ENCODE measurements around the gene CHCHD3. TPM values are rescaled to one million over a fixed set of nuclear protein-coding genes. Genes with fewer than 3 reads are reported as not detected.

CHCHD3 gene
- polyA plus RNA-seq, 3 donors: 30.5 to 56.7 (median 48.8) TPM

DNA sequence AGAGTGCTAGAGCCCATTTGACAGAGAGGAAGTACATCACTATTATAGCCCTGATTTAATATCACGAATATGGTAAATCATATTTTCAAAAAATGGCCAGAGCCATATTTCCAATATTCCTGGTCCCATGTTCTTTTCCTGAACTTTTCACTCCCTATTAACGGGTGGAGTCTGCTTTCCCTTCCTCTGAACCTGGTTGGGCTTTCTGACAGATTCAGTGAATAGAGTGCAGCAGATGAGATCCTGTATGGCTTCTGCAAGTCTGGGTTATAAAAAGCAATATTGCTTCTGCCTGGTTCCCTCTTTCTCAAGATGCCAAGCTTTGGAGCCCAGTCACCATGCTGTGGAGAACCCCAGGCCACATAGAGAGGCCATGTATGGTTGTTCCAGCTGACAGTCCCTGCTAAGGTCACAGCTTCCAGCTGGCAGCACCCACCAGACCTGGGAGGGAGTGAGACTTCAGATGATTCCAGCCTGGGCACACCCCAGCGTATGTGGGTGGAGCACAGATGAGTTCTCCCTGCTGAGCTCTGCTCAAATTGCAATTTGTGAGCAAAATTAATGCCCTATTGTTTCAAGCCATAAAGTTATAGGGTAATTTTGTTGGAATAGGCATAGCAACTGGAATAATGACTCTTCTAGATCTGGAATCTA is 17.9 kb upstream of the CHCHD3 start:
- H3K27me3 Mint-ChIP-seq (ENCODE audit: low read depth in 3 of 3): peaks cover 3 to 7% (median 4%) of the 10 kb centered on the region in 3 donors
- no peaks in the 10 kb centered on the region for H3K36me3 Mint-ChIP-seq
- H3K9me3 Mint-ChIP-seq: peaks cover 0 to 2% (median 0%) of the 10 kb centered on the region in 7 donors
- H3K9me3 ChIP-seq (replicated peaks in 1 of 2; ENCODE audit: control insufficient read depth in 1 of 2, insufficient read depth in 1 of 2, low read length in 2 of 2): no peaks in the 10 kb centered on the region
- no peak overlapping the region for H3K27ac Mint-ChIP-seq
- H3K27me3 ChIP-seq (ENCODE audit: control insufficient read depth in 2 of 2, insufficient read depth in 2 of 2, low read length in 2 of 2): no peaks in the 10 kb centered on the region
- no peak overlapping the region for H2AFZ ChIP-seq (ENCODE audit: insufficient read depth, low read depth, low read length, poor library complexity, severe bottlenecking)
- H3K79me2 ChIP-seq (ENCODE audit: insufficient read depth, low read length): no peaks in the 10 kb centered on the region
- no peak overlapping the region for H3K27ac ChIP-seq (ENCODE audit: low read depth in 1 of 2, low read length in 2 of 2)
- TF ChIP-seq, protein P1, sequence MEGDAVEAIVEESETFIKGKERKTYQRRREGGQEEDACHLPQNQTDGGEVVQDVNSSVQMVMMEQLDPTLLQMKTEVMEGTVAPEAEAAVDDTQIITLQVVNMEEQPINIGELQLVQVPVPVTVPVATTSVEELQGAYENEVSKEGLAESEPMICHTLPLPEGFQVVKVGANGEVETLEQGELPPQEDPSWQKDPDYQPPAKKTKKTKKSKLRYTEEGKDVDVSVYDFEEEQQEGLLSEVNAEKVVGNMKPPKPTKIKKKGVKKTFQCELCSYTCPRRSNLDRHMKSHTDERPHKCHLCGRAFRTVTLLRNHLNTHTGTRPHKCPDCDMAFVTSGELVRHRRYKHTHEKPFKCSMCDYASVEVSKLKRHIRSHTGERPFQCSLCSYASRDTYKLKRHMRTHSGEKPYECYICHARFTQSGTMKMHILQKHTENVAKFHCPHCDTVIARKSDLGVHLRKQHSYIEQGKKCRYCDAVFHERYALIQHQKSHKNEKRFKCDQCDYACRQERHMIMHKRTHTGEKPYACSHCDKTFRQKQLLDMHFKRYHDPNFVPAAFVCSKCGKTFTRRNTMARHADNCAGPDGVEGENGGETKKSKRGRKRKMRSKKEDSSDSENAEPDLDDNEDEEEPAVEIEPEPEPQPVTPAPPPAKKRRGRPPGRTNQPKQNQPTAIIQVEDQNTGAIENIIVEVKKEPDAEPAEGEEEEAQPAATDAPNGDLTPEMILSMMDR (IDR thresholded peaks at IDR 0.05): no peak
- intact Hi-C loops (cut with micrococcal nuclease): no loop called here
- no peak overlapping the region for H3K4me3 ChIP-seq (replicated peaks in 1 of 3; ENCODE audit: low read depth in 2 of 3, low read length in 3 of 3)
- H3K9ac ChIP-seq (ENCODE audit: insufficient read depth, low read length, poor library complexity, severe bottlenecking): no peak overlapping the region
- H3K4me2 ChIP-seq (replicated peaks; ENCODE audit: extremely low read depth, low read length, poor library complexity, severe bottlenecking): no peak overlapping the region
- WGBS (ENCODE audit: insufficient coverage): 100% methylated on average over 1 of the region's 3 CpGs
- no peaks in the 10 kb centered on the region for H3K36me3 ChIP-seq (replicated peaks in 1 of 2; ENCODE audit: control insufficient read depth in 1 of 2, insufficient read depth in 2 of 2, low read length in 2 of 2)
- H3K4me1 Mint-ChIP-seq: no peaks in the 10 kb centered on the region
- no peak for DNase-seq
- H4K20me1 ChIP-seq (ENCODE audit: insufficient read depth, low read length): no peaks in the 10 kb centered on the region
- H3K4me1 ChIP-seq (ENCODE audit: control insufficient read depth in 1 of 2, insufficient read depth in 2 of 2, low read length in 2 of 2): no peaks in the 10 kb centered on the region
- H3K4me3 Mint-ChIP-seq: no peak overlapping the region

DNA sequence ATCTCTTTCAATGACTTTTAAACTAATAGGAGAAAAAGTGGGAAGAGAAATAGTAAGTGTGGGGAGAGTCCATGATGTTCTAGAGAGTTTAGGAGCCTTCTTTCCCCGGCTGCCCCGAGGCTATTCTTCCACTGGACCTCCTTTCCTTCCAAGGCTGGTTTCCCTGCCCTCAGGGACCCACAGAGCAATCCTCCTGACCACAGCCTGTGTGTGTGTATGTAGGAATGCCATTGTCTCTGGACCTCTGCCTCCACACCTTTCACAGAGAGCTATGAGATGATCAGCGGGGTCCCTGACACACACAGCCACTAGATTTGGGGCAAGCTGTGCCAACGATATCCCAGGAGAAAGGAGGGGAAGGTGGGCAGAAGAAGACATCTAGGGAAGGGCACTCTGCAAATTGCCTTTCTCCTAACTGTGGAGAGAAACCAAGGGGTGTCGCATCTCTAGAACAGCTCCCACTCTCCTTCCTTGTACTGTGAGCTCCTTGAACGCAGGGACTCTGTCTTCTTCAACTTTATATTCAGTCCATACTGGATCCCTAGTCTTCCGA is 13.3 kb upstream of the CHCHD3 start:
- H3K27ac ChIP-seq (ENCODE audit: low read depth in 1 of 2, low read length in 2 of 2): no peak overlapping the region
- H3K36me3 ChIP-seq (replicated peaks in 1 of 2; ENCODE audit: control insufficient read depth in 1 of 2, insufficient read depth in 2 of 2, low read length in 2 of 2): no peaks in the 10 kb centered on the region
- H3K4me3 ChIP-seq (replicated peaks in 1 of 3; ENCODE audit: low read depth in 2 of 3, low read length in 3 of 3): no peak overlapping the region
- Mint-ChIP-seq H3K36me3 (no peaks in the 10 kb centered on the region), H3K4me1 (no peaks in the 10 kb centered on the region), H3K27me3 (ENCODE audit: low read depth in 3 of 3) (peaks cover 0 to 4% (median 2%) of the 10 kb centered on the region in 3 donors), H3K4me3 (no peak overlapping the region), H3K9me3 (peaks cover 0 to 4% (median 0%) of the 10 kb centered on the region in 7 donors), H3K27ac (no peak overlapping the region)
- TF ChIP-seq, protein P1 (IDR thresholded peaks at IDR 0.05): no peak
- H3K9ac ChIP-seq (ENCODE audit: insufficient read depth, low read length, poor library complexity, severe bottlenecking): no peak overlapping the region
- no CpG with 5 or more reads among the region's 7 CpGs for WGBS (ENCODE audit: insufficient coverage)
- DNase-seq: no peak
- no peaks in the 10 kb centered on the region for H3K9me3 ChIP-seq (replicated peaks in 1 of 2; ENCODE audit: control insufficient read depth in 1 of 2, insufficient read depth in 1 of 2, low read length in 2 of 2)
- H3K4me2 ChIP-seq (replicated peaks; ENCODE audit: extremely low read depth, low read length, poor library complexity, severe bottlenecking): no peak overlapping the region
- no peaks in the 10 kb centered on the region for H3K27me3 ChIP-seq (ENCODE audit: control insufficient read depth in 2 of 2, insufficient read depth in 2 of 2, low read length in 2 of 2)
- H3K79me2 ChIP-seq (ENCODE audit: insufficient read depth, low read length): no peaks in the 10 kb centered on the region
- intact Hi-C loops (cut with micrococcal nuclease): no loop called here
- no peaks in the 10 kb centered on the region for H3K4me1 ChIP-seq (ENCODE audit: control insufficient read depth in 1 of 2, insufficient read depth in 2 of 2, low read length in 2 of 2)
- no peaks in the 10 kb centered on the region for H4K20me1 ChIP-seq (ENCODE audit: insufficient read depth, low read length)
- H2AFZ ChIP-seq (ENCODE audit: insufficient read depth, low read depth, low read length, poor library complexity, severe bottlenecking): no peak overlapping the region
